ENCODE results near the gene ZIC1.

GRCh38 chr3:147408188-147409100 lies 721 bp upstream of the ZIC1 start:
- TF ChIP-seq, protein P1, sequence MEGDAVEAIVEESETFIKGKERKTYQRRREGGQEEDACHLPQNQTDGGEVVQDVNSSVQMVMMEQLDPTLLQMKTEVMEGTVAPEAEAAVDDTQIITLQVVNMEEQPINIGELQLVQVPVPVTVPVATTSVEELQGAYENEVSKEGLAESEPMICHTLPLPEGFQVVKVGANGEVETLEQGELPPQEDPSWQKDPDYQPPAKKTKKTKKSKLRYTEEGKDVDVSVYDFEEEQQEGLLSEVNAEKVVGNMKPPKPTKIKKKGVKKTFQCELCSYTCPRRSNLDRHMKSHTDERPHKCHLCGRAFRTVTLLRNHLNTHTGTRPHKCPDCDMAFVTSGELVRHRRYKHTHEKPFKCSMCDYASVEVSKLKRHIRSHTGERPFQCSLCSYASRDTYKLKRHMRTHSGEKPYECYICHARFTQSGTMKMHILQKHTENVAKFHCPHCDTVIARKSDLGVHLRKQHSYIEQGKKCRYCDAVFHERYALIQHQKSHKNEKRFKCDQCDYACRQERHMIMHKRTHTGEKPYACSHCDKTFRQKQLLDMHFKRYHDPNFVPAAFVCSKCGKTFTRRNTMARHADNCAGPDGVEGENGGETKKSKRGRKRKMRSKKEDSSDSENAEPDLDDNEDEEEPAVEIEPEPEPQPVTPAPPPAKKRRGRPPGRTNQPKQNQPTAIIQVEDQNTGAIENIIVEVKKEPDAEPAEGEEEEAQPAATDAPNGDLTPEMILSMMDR (IDR thresholded peaks at IDR 0.05; ENCODE audit: low read depth, low read length), result no peak
- no peak for TF ChIP-seq POLR2A (IDR thresholded peaks at IDR 0.05; ENCODE audit: extremely low read depth, insufficient read length)
- TF ChIP-seq, protein P2, sequence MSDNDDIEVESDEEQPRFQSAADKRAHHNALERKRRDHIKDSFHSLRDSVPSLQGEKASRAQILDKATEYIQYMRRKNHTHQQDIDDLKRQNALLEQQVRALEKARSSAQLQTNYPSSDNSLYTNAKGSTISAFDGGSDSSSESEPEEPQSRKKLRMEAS (IDR thresholded peaks at IDR 0.05; ENCODE audit: low read depth, low read length), result no peak
